ENCODE data around the gene INA. TPM values are rescaled to one million over a fixed set of nuclear protein-coding genes. Genes with fewer than 3 reads are reported as not detected.
"Not testable (repeated sequence)": the region's sequence is repeated elsewhere in the genome, so short reads cannot be mapped to it uniquely, and the experiment has no call there.

Gene INA
- total RNA-seq, 1 donor from 2014 or later: 0.23 TPM

DNA sequence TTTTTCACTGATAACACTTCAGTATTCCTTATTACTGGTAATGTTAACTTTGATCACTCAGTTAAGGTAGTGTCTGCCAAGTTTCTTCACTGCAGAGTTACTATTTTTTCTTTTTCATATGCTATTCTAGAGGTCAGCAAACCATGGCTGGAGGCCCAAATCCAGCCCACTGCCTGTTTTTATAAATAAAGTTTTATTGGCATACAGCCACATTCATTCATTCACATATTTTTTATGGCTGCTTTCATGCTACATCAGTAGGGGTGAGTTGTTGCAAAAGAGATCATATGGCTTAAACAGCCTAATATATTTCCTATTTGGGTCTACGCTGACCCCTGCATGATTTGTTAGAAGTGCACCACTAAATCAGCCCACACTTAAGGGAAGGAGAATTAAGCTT, 20.3 kb upstream of the INA start:
- Mint-ChIP-seq H3K4me3 (ENCODE audit: unreplicated experiment) (no peak overlapping the region), H3K9me3 (ENCODE audit: unreplicated experiment) (peaks cover 12% of the 10 kb centered on the region), H3K27me3 (ENCODE audit: unreplicated experiment) (peaks cover 4% of the 10 kb centered on the region), H3K4me1 (ENCODE audit: unreplicated experiment) (no peaks in the 10 kb centered on the region), H3K36me3 (ENCODE audit: low read depth, unreplicated experiment) (peaks cover 17% of the 10 kb centered on the region), H3K27ac (ENCODE audit: unreplicated experiment) (no peak overlapping the region)
- TF ChIP-seq CTCF (IDR thresholded peaks at IDR 0.05; ENCODE audit: unreplicated experiment): no peak
- no peak for DNase-seq (ENCODE audit: low spot score)

GRCh38 chr10:103257812-103258211, 19.1 kb upstream of the INA start:
- Mint-ChIP-seq H3K36me3 (ENCODE audit: low read depth, unreplicated experiment) (peaks cover 17% of the 10 kb centered on the region), H3K4me3 (ENCODE audit: unreplicated experiment) (no peak overlapping the region), H3K4me1 (ENCODE audit: unreplicated experiment) (no peaks in the 10 kb centered on the region), H3K27ac (ENCODE audit: unreplicated experiment) (no peak overlapping the region), H3K9me3 (ENCODE audit: unreplicated experiment) (peaks cover 16% of the 10 kb centered on the region), H3K27me3 (ENCODE audit: unreplicated experiment) (peaks cover 4% of the 10 kb centered on the region)
- DNase-seq (ENCODE audit: low spot score): no peak
- TF ChIP-seq CTCF (IDR thresholded peaks at IDR 0.05; ENCODE audit: unreplicated experiment): no peak

DNA sequence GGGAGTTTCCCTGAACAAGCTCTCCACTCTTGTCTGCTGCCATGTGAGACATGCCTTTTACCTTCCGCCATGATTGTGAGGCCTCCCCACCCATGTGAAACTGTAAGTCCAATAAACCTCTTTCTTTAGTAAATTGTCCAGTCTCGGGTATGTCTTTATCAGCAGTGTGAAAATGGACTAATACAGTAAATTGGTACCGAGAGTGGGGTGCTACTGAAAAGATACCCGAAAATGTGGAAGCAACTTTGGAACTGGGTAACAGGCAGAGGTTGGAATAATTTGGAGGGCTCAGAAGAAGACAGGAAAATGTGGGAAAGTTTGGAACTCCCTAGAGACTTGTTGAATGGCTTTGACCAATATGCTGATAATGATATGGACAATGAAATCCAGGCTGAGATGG, 18.0 kb upstream of the INA start:
- Mint-ChIP-seq H3K9me3 (ENCODE audit: unreplicated experiment) (peaks cover 16% of the 10 kb centered on the region), H3K36me3 (ENCODE audit: low read depth, unreplicated experiment) (peaks cover 17% of the 10 kb centered on the region)
- H3K27me3 Mint-ChIP-seq (ENCODE audit: unreplicated experiment); H3K27ac Mint-ChIP-seq (ENCODE audit: unreplicated experiment); DNase-seq (ENCODE audit: low spot score); H3K4me1 Mint-ChIP-seq (ENCODE audit: unreplicated experiment); H3K4me3 Mint-ChIP-seq (ENCODE audit: unreplicated experiment): not testable (repeated sequence)

DNA sequence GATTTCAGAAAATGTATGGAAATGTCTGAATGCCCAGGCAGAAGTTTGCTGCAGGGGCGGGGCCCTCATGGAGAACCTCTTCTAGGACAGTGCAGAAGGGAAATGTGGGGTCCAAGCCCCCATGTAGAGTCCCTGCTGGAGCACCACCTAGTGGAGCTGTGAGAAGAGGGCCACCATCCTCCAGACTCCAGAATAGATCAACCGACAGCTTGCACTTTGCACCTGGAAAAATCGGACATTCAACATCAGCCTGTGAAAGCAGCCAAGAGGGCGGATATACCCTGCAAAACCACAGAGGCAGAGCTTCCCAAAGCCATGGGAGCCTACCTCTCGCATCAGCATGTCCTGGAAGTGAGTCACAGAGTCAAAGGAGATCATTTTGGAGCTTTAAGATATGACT, 16.9 kb upstream of the INA start:
- H3K27ac Mint-ChIP-seq (ENCODE audit: unreplicated experiment): no peak overlapping the region
- DNase-seq (ENCODE audit: low spot score): no peak
- no peaks in the 10 kb centered on the region for H3K4me1 Mint-ChIP-seq (ENCODE audit: unreplicated experiment)
- H3K4me3 Mint-ChIP-seq (ENCODE audit: unreplicated experiment): no peak overlapping the region
- peaks cover 16% of the 10 kb centered on the region for H3K9me3 Mint-ChIP-seq (ENCODE audit: unreplicated experiment)
- TF ChIP-seq CTCF (IDR thresholded peaks at IDR 0.05; ENCODE audit: unreplicated experiment): no peak
- peaks cover 17% of the 10 kb centered on the region for H3K36me3 Mint-ChIP-seq (ENCODE audit: low read depth, unreplicated experiment)
- peaks cover 1% of the 10 kb centered on the region for H3K27me3 Mint-ChIP-seq (ENCODE audit: unreplicated experiment)

DNA sequence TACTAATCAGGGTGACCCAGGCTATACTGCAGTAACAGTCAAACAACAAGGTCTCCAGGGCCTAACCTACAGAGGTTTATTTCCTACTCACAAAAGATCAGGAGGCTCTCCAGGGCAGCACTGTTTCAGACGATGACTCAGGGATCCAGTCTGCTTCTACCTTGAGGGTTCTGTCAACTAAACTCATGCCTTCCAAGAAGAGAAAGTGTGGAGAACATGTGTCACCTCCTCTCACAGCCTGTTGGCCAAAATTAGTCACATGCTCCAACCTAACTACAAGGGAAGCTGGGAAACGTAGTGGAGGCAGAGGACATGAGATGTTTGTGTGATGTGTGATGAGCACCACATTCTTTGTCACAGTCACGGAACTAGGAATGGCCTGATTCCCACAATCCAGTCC, 14.7 kb upstream of the INA start:
- peaks cover 17% of the 10 kb centered on the region for H3K36me3 Mint-ChIP-seq (ENCODE audit: low read depth, unreplicated experiment)
- no peak overlapping the region for H3K4me3 Mint-ChIP-seq (ENCODE audit: unreplicated experiment)
- peaks cover 1% of the 10 kb centered on the region for H3K27me3 Mint-ChIP-seq (ENCODE audit: unreplicated experiment)
- no peak overlapping the region for H3K27ac Mint-ChIP-seq (ENCODE audit: unreplicated experiment)
- TF ChIP-seq CTCF (IDR thresholded peaks at IDR 0.05; ENCODE audit: unreplicated experiment): no peak
- no peak for DNase-seq (ENCODE audit: low spot score)
- peaks cover 16% of the 10 kb centered on the region for H3K9me3 Mint-ChIP-seq (ENCODE audit: unreplicated experiment)
- no peaks in the 10 kb centered on the region for H3K4me1 Mint-ChIP-seq (ENCODE audit: unreplicated experiment)
